HuH-7.5 (cell line): ENCODE data around the gene LUM.
"Not testable (repeated sequence)": the region's sequence is repeated elsewhere in the genome, so short reads cannot be mapped to it uniquely, and the experiment has no call there.

Experiments
- DNase-seq: peaks from one replicate; pipeline ENCODE4 v3.0.0; 2011; ENCODE audit warnings: low spot score

Gene LUM

GRCh38 chr12:91109581-91110310, 1.5 kb downstream of the LUM start:
- no peak for DNase-seq

GRCh38 chr12:91109148-91109564, 2.1 kb downstream of the LUM start:
- DNase-seq: no peak

GRCh38 chr12:91108196-91108755, 3.0 kb downstream of the LUM start:
- DNase-seq: no peak

DNA sequence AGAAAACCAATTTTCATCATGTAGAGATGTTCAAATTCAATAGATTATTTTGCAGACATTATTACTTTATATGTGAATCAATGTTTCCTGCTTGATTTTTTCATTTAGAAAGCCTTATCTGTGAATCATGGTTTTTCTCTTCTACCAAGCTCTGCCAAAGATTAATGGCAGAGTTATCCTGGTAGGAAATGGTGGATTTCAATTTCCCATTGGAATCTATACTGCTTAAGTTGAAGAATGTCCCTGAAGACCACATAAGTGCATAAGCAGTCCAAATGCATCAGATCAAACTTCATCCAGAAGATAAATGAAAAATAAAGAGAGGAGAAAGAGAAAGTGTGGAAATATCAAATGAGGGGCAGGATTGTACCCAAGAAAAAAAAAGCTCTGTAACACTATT, 5.0 kb downstream of the LUM start:
- no peak for DNase-seq

DNA sequence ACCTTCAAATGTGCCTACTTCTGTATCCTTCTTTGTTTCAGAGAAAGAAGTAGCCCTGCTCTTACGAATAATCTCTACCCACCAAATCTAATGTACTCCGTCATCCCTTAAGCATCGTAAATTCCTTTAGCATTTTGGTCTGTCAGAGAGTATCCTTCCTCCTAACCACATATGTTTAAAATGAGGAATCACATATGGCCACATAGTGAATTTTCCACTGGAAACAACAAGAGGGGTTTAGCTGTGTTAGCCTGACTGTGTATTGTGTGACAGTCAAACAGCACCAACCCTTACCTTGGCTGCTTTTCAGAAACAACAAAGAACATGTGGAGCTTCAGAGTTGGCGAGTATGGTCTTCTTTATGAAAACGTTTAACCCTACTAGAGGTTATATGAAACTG, 5.5 kb downstream of the LUM start:
- no peak for DNase-seq

GRCh38 chr12:91104812-91105466, 6.4 kb downstream of the LUM start:
- DNase-seq: no peak

GRCh38 chr12:91103624-91104023, 7.7 kb downstream of the LUM start:
- no peak for DNase-seq

DNA sequence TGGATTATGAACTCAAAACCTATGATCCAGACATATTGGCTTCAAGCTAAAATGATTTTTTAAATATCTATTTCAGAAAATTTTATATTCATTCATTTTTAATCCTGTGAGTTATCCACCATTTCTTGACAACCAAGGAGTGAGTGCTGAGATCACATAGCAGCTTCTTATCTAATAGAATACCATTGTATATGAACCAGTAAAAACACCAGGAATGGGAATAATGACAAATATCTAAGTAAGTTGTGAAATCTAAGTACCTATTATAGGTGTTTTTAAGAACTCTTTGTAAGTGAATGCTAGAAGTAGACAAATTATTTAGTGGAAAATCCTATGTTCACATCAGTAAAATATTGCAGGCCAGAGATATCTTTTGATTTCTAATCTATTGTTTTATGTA, 8.2 kb downstream of the LUM start:
- DNase-seq: no peak

DNA sequence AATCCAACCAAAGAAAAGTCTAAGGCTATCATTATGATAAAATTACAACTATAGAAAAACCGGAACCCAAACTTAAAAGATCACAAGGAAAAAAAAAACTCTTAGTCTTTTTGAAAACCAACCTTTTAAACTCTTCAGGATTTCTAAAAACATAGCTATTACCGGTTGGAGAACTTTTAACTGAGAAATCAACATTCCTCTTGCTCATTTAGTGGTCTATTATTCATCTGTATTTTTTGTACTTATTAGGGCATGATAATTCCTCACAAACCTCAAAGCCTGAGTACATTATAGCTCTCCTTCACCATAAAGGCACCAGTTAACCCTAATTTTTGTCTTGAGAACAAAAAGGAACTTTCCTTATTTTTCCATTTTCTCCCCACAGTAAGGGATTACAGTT, 10.4 kb downstream of the LUM start:
- DNase-seq: no peak

DNA sequence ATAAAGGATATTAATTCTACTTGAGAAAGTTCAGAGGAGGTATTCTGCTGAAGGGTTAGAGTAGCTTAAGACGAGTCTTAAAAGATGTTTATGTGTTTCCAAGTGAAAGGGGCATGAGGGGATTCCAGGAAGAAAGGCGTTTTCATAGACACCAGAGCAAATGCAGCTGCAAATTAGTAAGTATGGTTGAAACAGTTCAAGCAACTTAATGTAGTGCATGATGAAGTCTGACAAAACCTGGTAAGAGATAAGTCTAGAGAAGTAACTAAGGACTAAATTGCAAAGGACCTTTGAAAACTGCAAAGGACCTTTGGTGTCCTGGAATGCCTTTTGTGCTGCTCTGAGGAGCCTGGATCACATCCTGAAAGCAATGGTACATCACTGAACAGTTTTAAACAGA, 11.5 kb downstream of the LUM start:
- no peak for DNase-seq

GRCh38 chr12:91099341-91099740, 12.0 kb downstream of the LUM start:
- DNase-seq: no peak

- DNase-seq: no peak
These were observed 12.4 kb downstream of the LUM start for GRCh38 chr12:91098941-91099340.

GRCh38 chr12:91098461-91098860, 12.8 kb downstream of the LUM start:
- DNase-seq: no peak

DNA sequence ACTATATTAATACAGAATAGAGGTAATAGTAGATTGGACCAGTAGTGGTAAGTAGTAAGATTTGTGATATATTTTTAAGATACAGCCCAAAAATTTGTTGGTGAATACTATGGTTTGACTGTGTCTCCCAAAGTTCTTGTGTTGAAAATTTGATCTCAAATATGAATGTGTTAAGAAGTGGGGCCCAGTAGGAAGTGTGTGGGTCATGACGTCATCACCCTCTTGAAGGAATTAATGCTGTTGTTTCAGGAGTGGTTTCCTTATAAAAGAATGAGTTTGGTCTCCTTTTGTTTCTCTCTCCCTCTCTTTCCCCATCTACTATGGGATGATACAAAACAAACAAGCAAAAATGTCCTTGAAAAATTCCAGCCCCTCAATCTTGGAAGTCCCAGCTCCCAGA, 16.3 kb downstream of the LUM start:
- DNase-seq: no peak

DNA sequence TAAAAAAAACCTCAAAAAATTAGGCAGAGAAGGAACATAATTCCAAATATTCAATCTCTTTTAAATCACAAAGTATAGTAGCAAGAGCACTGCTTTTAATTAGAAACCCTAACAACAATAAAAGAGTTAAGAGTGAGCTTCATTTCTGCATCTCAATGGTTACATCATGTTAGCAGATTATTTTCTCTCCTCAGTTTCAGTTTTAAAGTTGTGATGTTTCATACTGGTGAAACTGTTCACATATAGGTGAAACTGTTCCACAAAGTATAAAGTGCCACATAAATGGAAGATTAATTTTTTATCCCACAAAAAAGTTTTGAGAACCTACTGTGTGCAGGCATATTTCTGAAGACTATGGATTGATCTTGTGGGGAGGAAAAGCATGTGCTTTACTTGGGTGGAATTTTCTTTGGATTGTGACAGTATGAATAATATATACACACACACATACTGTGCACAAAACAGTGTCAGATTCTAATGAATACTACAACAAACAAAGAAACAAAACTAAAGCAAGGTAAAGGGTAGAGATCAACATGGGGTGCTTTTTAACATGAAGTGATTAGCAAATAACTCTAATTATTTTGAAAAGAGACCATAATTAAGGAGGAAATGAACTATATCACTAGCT, 17.1 kb downstream of the LUM start:
- no peak for DNase-seq

DNA sequence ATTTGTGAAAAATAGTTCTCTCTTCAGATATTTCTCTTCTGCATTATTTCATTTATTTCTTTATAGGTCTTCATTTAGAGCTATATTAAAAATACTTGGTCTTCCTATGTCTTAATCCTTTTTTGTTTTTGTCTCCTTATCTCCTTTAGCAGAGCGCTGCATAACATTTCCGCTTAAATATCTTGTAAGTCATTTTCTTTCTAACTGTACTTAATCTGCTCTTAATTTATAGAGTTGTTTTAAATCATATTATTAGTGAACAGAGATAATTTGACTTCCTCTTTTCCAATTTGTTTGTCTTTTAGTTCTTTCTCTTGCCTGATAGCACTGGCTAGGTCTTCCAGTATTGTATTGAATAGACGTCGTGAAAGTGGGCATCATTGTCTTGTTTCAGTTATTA, 18.0 kb downstream of the LUM start:
- DNase-seq: no peak

- DNase-seq: no peak
These were observed 19.2 kb downstream of the LUM start for GRCh38 chr12:91091916-91092715.

GRCh38 chr12:91089953-91090352, 21.3 kb downstream of the LUM start:
- not testable (repeated sequence) for DNase-seq

DNA sequence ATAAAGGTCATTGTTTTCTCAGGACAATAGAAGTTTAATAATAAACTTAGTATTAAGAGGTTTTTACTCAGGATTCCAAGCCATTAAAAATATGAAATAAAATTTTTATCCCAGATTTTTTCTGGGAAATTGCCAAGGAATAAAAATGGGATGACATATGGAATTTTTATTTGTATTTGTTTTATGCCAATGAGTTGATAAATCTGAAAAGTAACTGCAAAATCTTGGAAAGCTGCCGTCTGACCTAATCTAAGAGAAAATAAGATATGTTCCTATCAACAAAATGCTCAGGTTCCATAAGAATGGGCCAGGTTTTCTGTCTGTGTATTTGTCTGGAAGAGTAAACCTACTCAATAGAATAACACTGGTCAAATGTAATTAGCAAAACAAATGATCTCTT, 31.3 kb downstream of the LUM start:
- DNase-seq: no peak

DNA sequence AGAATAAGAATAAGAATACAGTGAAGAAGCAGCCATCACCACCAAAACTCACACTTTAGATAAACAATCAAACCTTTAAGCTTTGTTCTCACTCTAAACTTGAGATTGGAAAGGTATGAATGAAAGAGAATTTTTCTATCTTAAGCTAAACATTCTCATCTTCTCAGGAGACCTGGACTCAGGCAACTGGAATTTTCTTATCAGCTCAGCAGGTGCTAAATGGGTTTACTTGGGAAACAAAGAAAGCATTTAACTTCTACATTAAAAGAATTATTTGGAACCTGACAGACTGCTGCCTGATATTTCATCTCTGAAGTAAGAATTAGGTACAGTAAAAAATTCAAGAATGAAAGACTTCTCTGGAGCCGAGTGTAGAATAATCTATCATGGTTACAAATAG, 32.8 kb downstream of the LUM start:
- no peak for DNase-seq

DNA sequence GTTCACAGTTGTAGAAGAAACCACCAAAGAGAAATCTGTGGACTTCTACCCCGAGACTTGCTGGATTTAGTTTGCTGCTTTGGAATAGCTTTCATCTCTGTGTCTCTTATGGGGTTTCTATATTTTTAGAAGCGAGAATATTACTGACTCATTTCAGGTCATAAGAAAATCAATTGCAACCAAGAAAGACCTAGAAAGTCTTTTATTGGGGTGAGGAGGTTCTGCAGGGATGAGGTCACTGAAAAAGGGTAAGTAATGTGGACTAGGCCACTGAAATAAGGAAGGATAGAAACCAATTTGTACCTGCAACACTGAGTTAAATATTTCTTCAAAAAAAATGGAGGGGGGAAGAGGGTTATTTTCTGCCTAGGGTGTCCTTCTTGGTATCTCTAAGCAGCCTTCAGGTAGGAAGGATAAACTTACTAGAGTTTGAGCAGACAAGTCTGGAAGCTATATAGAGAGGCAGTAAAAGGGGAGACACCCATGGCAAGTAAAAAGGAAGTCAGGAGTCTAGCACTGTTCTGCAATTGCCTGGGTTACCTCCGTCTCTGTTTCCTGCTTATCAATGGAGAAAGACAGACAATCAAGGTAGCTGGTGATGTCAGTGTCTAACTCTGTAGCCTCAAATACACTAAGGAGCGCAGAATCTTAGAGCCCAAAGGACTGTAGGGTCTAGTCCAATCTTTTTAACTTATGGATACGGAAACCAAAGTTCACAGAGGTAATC, 33.9 kb downstream of the LUM start:
- DNase-seq: no peak

DNA sequence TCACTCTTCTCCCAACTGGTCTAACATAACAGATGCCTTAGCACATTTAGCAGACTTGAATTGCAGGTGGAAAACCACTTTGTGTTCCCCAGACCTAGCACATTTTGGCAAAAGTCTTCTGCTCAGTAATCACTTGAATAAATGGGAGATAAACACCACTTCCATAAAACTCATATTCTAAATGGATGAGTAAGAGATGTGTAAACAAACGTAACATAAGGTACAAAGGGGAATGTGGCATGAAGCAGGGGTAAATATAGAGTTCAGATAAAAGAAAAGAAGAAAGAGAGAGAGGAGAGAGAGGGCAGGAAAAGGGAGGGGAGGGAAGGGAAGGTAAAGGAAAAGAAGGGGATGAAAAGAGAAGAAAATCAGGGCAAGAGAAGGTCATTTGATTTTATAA, 36.4 kb downstream of the LUM start:
- DNase-seq: no peak
